Activated CD8-positive, alpha-beta memory T cell treated with anti-CD3 and anti-CD28 coated beads, Interleukin-2, amount 10 ng/mL, durations not matched to agents 7 days and 5 days (primary cell): Measurements from ENCODE around the gene USP32. TPM values are rescaled to one million over a fixed set of nuclear protein-coding genes. Genes with fewer than 3 reads are reported as not detected.
"Not testable (repeated sequence)": the region's sequence is repeated elsewhere in the genome, so short reads cannot be mapped to it uniquely, and the experiment has no call there.

Experiments
- ATAC-seq: fragments of 150-1000 bp; cut with Tn5 transposase; one replicate; pipeline ENCODE4 v1.10.0; 2021; ENCODE audit warnings: moderate library complexity
- CTCF ChIA-PET: fragments of 350-600 bp; sonication (Branson Sonifier 250); formaldehyde crosslinking; loops from one replicate; lab custom pipeline; 2021; ENCODE audit warnings: antibody characterized with exemption; lab: Charles Lee
- DNase-seq: peaks from one replicate; pipeline ENCODE4 v3.0.0-alpha.2; 2020
- H3K27ac Mint-ChIP-seq: one replicate; pipeline ENCODE4 v1.8.0; 2021; ENCODE audit warnings: mild to moderate bottlenecking, mixed read lengths
- H3K27me3 Mint-ChIP-seq: one replicate; pipeline ENCODE4 v1.8.0; 2021; ENCODE audit warnings: mixed read lengths
- H3K36me3 Mint-ChIP-seq: one replicate; pipeline ENCODE4 v1.8.0; 2021; ENCODE audit warnings: mild to moderate bottlenecking, mixed read lengths
- H3K4me1 Mint-ChIP-seq: one replicate; pipeline ENCODE4 v1.8.0; 2021; ENCODE audit warnings: mixed read lengths
- H3K4me3 Mint-ChIP-seq: one replicate; pipeline ENCODE4 v1.8.0; 2021; ENCODE audit warnings: mild to moderate bottlenecking, moderate library complexity, mixed read lengths
- H3K9me3 Mint-ChIP-seq: one replicate; pipeline ENCODE4 v1.8.0; 2022; ENCODE audit warnings: low read depth, mixed read lengths
- total RNA-seq, 2 experiments: library from RNA; stranded (reverse); gene quantifications; one replicate each; pipeline ENCODE4 v1.2.3, GENCODE V29; 2021

USP32 gene
- total RNA-seq, 2 experiments from 2014 or later = 33.4 to 40.4 TPM

DNA sequence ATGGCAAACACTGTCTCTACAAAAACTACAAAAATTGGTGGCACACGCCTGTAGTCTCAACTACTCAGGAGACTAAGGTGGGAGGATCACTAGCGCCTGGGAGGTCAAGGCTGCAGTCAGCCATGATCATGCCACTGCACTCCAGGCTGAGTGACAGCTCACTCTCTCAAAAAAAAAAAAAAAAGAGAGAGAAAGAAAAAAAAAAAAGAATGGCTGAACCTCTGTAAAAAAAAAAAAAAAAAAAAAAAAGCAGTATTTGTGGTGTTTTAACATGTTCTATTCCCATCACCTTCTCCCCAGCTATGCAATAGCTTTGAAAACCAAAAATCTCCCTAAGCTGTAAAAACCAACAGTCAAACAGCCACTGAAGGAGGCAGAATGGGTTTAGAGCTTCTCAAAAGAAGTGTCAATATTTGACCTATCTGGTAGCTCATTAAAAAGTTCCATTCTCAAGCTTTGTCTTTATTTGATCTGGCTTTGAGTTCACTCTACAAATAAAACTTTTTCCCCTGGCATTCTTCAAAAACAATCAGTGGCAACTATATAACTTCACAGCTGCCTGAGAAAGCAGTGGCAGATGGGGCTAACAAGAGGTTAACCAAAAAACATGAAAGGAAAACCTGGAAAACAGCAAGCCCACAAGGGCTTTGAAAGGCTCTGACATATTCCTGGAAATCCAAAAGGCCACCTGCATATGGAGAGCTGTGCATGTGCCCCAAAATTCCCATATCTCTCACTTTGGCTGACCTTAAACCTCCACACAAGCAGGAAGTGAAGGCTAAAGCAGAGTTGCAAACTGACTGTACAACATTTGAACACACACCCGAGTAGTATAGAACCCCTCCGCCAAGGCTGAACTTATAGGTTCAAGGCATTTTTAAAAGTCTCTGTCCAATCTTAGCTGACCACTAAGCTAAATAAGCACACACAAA is 36.0 kb downstream of the USP32 start:
- Mint-ChIP-seq H3K4me3 (peak overlapping the region; percentile 33), H3K9me3 (no peaks in the 10 kb centered on the region), H3K36me3 (peaks cover 7% of the 10 kb centered on the region), H3K4me1 (peaks cover 42% of the 10 kb centered on the region), H3K27ac (peak overlapping the region; percentile 84), H3K27me3 (no peaks in the 10 kb centered on the region)
- CTCF ChIA-PET = interaction anchor here (0.6 to 2.1 kb wide), 4 partner anchors 16 to 888 kb away, joined by 3 to 5 read pairs (median 4); no protein-coding TSS in a partner anchor
- ATAC-seq = peak; percentile 31
- no peak for DNase-seq

DNA sequence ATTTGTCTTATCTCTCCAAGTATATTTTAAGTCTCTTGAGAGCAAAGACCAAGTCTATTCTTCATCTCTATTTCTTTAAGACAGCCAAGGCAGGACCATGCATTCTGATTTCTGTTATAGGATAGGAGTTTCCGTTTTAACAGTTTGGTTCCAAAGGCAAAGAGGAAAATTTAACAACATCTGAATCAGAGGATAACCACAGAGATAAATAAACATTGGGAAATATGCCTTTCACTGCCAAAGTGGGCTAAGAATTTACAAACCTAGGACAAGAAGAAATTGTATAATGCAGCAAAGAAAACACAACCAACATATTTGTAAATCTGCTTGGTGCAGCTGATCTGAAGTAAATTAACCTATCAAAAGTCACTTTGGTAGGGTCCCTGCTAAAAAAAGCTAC is 37.7 kb downstream of the USP32 start:
- Mint-ChIP-seq H3K9me3 (no peaks in the 10 kb centered on the region), H3K27ac (no peak overlapping the region), H3K36me3 (peaks cover 7% of the 10 kb centered on the region), H3K27me3 (no peaks in the 10 kb centered on the region), H3K4me3 (no peak overlapping the region), H3K4me1 (peaks cover 42% of the 10 kb centered on the region)
- CTCF ChIA-PET = no interaction called here
- DNase-seq = no peak
- ATAC-seq = no peak

DNA sequence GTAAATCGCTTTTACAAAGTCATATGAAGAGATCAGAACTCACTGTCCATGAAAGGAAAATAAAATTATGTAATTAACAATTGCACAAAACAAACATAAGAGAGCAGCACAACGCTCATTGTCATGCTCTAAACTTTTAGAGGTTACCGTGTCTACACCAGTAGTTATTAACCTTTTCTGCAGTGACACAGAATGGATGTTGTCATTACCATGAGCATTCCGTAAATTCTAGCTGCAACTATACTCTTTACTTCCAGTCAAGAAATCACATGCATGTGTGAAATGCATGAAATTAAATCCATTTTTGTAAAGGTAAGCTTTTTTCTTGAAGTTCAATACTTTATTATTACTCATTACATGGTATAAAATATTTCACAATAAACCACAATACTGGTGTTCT is 38.2 kb downstream of the USP32 start:
- DNase-seq = no peak
- CTCF ChIA-PET = no interaction called here
- H3K4me1 Mint-ChIP-seq = peaks cover 39% of the 10 kb centered on the region
- no peak overlapping the region for H3K4me3 Mint-ChIP-seq
- H3K9me3 Mint-ChIP-seq = no peaks in the 10 kb centered on the region
- H3K27me3 Mint-ChIP-seq = no peaks in the 10 kb centered on the region
- H3K27ac Mint-ChIP-seq = no peak overlapping the region
- peaks cover 7% of the 10 kb centered on the region for H3K36me3 Mint-ChIP-seq
- ATAC-seq = no peak

GRCh38 chr17:60352569-60352968 is 39.4 kb downstream of the USP32 start:
- no peak for DNase-seq
- H3K27me3 Mint-ChIP-seq = no peaks in the 10 kb centered on the region
- CTCF ChIA-PET = no interaction called here
- H3K27ac Mint-ChIP-seq = no peak overlapping the region
- H3K4me1 Mint-ChIP-seq = peaks cover 31% of the 10 kb centered on the region
- no peak overlapping the region for H3K4me3 Mint-ChIP-seq
- H3K9me3 Mint-ChIP-seq = no peaks in the 10 kb centered on the region
- no peak for ATAC-seq
- peaks cover 7% of the 10 kb centered on the region for H3K36me3 Mint-ChIP-seq

DNA sequence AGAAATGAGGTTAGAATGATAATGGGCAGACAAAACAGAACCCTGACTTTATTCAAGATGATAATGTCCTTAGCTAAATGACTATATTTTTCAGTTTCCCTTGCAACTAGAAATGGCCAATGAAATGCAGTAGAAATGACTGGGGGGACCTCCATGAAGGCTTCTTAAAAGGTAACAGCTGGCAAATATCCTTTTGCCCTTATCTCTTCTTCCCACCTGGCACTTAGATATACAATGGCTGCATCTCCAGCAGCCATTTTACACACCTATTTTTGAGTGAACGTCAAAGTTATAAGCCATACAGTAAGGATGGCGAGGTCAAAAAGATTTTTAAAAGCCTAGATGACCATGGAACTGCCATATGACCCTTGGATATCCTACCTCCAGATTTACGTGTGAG is 39.9 kb downstream of the USP32 start:
- no peak for ATAC-seq

GRCh38 chr17:60351012-60351695 is 40.8 kb downstream of the USP32 start:
- CTCF ChIA-PET = no interaction called here
- H3K27ac Mint-ChIP-seq = no peak overlapping the region
- H3K4me1 Mint-ChIP-seq = peaks cover 20% of the 10 kb centered on the region
- DNase-seq = no peak
- ATAC-seq = no peak
- no peaks in the 10 kb centered on the region for H3K27me3 Mint-ChIP-seq
- H3K36me3 Mint-ChIP-seq = peaks cover 2% of the 10 kb centered on the region
- H3K9me3 Mint-ChIP-seq = no peaks in the 10 kb centered on the region
- H3K4me3 Mint-ChIP-seq = no peak overlapping the region

More for the DNA sequence above, 39.9 kb downstream of the USP32 start:
- DNase-seq = no peak
- CTCF ChIA-PET = no interaction called here
- peaks cover 29% of the 10 kb centered on the region for H3K4me1 Mint-ChIP-seq
- H3K36me3 Mint-ChIP-seq = peaks cover 7% of the 10 kb centered on the region
- H3K27me3 Mint-ChIP-seq = no peaks in the 10 kb centered on the region
- H3K4me3 Mint-ChIP-seq = no peak overlapping the region
- H3K27ac Mint-ChIP-seq = no peak overlapping the region
- H3K9me3 Mint-ChIP-seq = no peaks in the 10 kb centered on the region

- ATAC-seq (no peak), DNase-seq (no peak)
- H3K9me3 Mint-ChIP-seq = no peaks in the 10 kb centered on the region
- peaks cover 1% of the 10 kb centered on the region for H3K4me1 Mint-ChIP-seq
- no peak overlapping the region for H3K27ac Mint-ChIP-seq
- CTCF ChIA-PET = no interaction called here
- peaks cover 11% of the 10 kb centered on the region for H3K36me3 Mint-ChIP-seq
- H3K4me3 Mint-ChIP-seq = no peak overlapping the region
- no peaks in the 10 kb centered on the region for H3K27me3 Mint-ChIP-seq
These were observed 43.3 kb downstream of the USP32 start for GRCh38 chr17:60348616-60349015.

DNA sequence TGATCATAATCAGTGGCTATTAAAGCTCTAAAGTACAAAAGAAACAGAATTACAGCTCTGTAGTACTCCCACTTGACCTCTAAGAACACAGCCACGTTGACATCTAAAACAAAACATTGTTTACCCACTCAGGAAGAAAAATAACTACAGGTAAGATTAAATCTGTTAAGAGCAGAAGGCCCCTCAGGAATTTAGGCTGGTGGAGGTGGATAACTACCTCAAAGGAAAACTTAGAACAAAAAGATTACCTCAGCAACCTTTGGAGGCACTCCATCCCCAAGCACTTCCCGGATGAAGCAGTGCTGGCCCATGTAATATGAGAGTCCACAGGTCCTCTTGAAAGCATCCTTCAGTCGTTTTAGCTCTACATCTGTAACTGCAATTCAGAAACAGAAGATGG is 46.7 kb downstream of the USP32 start:
- Mint-ChIP-seq H3K4me1 (peaks cover 8% of the 10 kb centered on the region), H3K36me3 (peaks cover 35% of the 10 kb centered on the region), H3K27me3 (no peaks in the 10 kb centered on the region), H3K27ac (no peak overlapping the region), H3K9me3 (no peaks in the 10 kb centered on the region), H3K4me3 (no peak overlapping the region)
- DNase-seq (no peak), ATAC-seq (no peak)
- CTCF ChIA-PET = no interaction called here

GRCh38 chr17:60342492-60342891 is 49.4 kb downstream of the USP32 start:
- ATAC-seq, H3K27me3 Mint-ChIP-seq, H3K9me3 Mint-ChIP-seq, H3K27ac Mint-ChIP-seq, H3K4me3 Mint-ChIP-seq, DNase-seq, H3K4me1 Mint-ChIP-seq, CTCF ChIA-PET: not testable (repeated sequence)
- peaks cover 39% of the 10 kb centered on the region for H3K36me3 Mint-ChIP-seq

GRCh38 chr17:60335289-60335688 is 56.6 kb downstream of the USP32 start:
- ATAC-seq = no peak
- Mint-ChIP-seq H3K9me3 (no peaks in the 10 kb centered on the region), H3K36me3 (peaks cover 9% of the 10 kb centered on the region), H3K27me3 (no peaks in the 10 kb centered on the region), H3K4me3 (no peak overlapping the region), H3K27ac (no peak overlapping the region), H3K4me1 (peaks cover 4% of the 10 kb centered on the region)
- CTCF ChIA-PET = no interaction called here
- DNase-seq = no peak

GRCh38 chr17:60333628-60334031 is 58.3 kb downstream of the USP32 start:
- Mint-ChIP-seq H3K27me3 (no peaks in the 10 kb centered on the region), H3K4me1 (peaks cover 4% of the 10 kb centered on the region), H3K27ac (no peak overlapping the region), H3K36me3 (peaks cover 12% of the 10 kb centered on the region), H3K4me3 (no peak overlapping the region), H3K9me3 (no peaks in the 10 kb centered on the region)
- CTCF ChIA-PET = no interaction called here
- no peak for DNase-seq
- no peak for ATAC-seq

- CTCF ChIA-PET, H3K27ac Mint-ChIP-seq, H3K9me3 Mint-ChIP-seq, H3K27me3 Mint-ChIP-seq, H3K4me3 Mint-ChIP-seq, DNase-seq, H3K4me1 Mint-ChIP-seq, ATAC-seq: not testable (repeated sequence)
- peaks cover 11% of the 10 kb centered on the region for H3K36me3 Mint-ChIP-seq
These were observed 58.9 kb downstream of the USP32 start for GRCh38 chr17:60333072-60333471.

DNA sequence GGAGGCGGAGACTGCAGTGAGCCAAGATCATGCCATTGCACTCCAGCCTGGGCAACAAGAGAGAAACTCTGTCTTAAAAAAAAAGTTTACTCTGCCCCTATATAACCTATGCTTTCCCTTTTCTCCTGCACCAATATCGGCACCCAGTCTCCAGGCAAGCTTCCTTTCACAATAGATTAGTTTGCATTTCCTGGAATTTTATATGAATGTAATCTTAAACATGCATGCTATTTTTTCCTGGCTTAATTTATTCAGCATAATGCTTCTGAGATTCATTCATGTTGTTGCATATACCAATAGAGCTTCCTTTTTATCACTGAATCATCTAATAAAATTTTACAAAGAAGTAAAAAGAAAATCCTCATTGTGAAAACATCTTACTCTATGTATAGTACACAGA is 59.4 kb downstream of the USP32 start:
- Mint-ChIP-seq H3K4me1 (peaks cover 4% of the 10 kb centered on the region), H3K4me3 (no peak overlapping the region), H3K9me3 (no peaks in the 10 kb centered on the region), H3K27me3 (no peaks in the 10 kb centered on the region), H3K36me3 (peaks cover 11% of the 10 kb centered on the region), H3K27ac (no peak overlapping the region)
- ATAC-seq (no peak), DNase-seq (no peak)
- CTCF ChIA-PET = no interaction called here

DNA sequence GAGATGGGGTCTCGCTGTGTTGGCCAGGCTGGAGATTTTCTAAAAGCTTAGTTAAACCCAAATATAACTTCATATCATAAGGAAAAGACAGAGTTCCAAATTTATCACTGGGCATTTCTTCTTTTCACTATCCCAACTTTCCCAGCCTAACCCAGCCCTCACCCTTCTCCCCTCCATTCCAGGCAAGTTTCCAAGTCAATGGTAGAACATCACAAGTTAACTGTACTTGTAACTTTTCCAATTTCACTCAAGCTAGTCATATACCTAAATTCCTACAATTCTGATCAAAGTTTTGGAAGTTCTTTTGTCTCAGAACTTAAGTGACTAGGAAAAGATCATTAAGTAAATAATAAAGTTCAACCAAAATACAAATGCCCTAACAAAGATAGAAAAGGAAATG is 61.2 kb downstream of the USP32 start:
- H3K36me3 Mint-ChIP-seq = peaks cover 10% of the 10 kb centered on the region
- DNase-seq (no peak), ATAC-seq (no peak)
- H3K4me3 Mint-ChIP-seq = no peak overlapping the region
- CTCF ChIA-PET = no interaction called here
- no peaks in the 10 kb centered on the region for H3K9me3 Mint-ChIP-seq
- H3K4me1 Mint-ChIP-seq = peaks cover 4% of the 10 kb centered on the region
- no peaks in the 10 kb centered on the region for H3K27me3 Mint-ChIP-seq
- H3K27ac Mint-ChIP-seq = no peak overlapping the region
